ENCODE results near the gene TENM3.

- TF ChIP-seq POLR2A (IDR thresholded peaks at IDR 0.05; ENCODE audit: extremely low read depth, insufficient read length) (no peak), CTCF (IDR thresholded peaks at IDR 0.05; ENCODE audit: low read depth, low read length) (no peak), MAX (IDR thresholded peaks at IDR 0.05; ENCODE audit: low read depth, low read length) (no peak)
Measured at GRCh38 chr4:182600856-182601255, 357.7 kb downstream of the TENM3 start.
